Liver (tissue), 9 donors: ENCODE data around the gene PNMA8B. TPM values are rescaled to one million over a fixed set of nuclear protein-coding genes. Genes with fewer than 3 reads are reported as not detected.

Source experiments
- DNase-seq: peaks from one replicate; pipeline ENCODE4 v3.0.0-alpha.2; 2017; ENCODE audit warnings: low spot score
- H3K27ac ChIP-seq, 2 donors: one replicate each; pipeline ENCODE4 v1.7.0; 2013; ENCODE audit warnings: inconsistent platforms in 2 of 2, low read length in 2 of 2, control low read depth in 1 of 2, low read depth in 1 of 2, mild to moderate bottlenecking in 1 of 2
- H3K27me3 ChIP-seq, 4 donors: one replicate each; pipeline versions ENCODE4 v1.6.1 to v1.7.0; 2013; ENCODE audit warnings: low read length in 3 of 4, inconsistent platforms in 1 of 4, mild to moderate bottlenecking in 1 of 4, moderate library complexity in 1 of 4; ENCODE audit not compliant: control insufficient read depth in 4 of 4, insufficient read depth in 4 of 4
- H3K36me3 ChIP-seq, 4 donors: one replicate each; pipeline versions ENCODE4 v1.6.1 to v1.7.0; 2013; ENCODE audit warnings: low read length in 3 of 4, mild to moderate bottlenecking in 3 of 4, low read depth in 1 of 4, moderate library complexity in 1 of 4; ENCODE audit not compliant: control insufficient read depth in 4 of 4, insufficient read depth in 3 of 4
- H3K4me1 ChIP-seq, 4 donors: one replicate each; pipeline versions ENCODE4 v1.6.1 to v1.7.0; 2013; ENCODE audit warnings: low read length in 3 of 4, mild to moderate bottlenecking in 3 of 4, moderate library complexity in 1 of 4; ENCODE audit not compliant: control insufficient read depth in 4 of 4, insufficient read depth in 4 of 4
- H3K4me3 ChIP-seq, 3 donors: one replicate each; pipeline versions ENCODE4 v1.6.1 to v1.7.0; 2013; ENCODE audit warnings: low read length in 3 of 3, control low read depth in 1 of 3, low read depth in 1 of 3, mild to moderate bottlenecking in 1 of 3
- H3K9ac ChIP-seq, 2 donors: one replicate each; pipeline ENCODE4 v1.7.0; 2013; ENCODE audit warnings: low read length in 2 of 2, mild to moderate bottlenecking in 2 of 2, moderate library complexity in 2 of 2, control low read depth in 1 of 2, low read depth in 1 of 2
- H3K9me3 ChIP-seq, 4 donors: one replicate each; pipeline versions ENCODE4 v1.6.1 to v1.7.0; 2013; ENCODE audit warnings: low read length in 3 of 4; ENCODE audit not compliant: control insufficient read depth in 4 of 4
- FOXA1 ChIP-seq: IDR thresholded peaks from 2 replicates; pipeline ENCODE4 v1.6.1; 2016; ENCODE audit warnings: antibody characterized with exemption
- GABPA ChIP-seq, 2 donors: IDR thresholded peaks in 1 of 2; conservative IDR thresholded peaks in 1 of 2; 2 replicates each; pipeline ENCODE4 v1.6.1; 2016; ENCODE audit warnings: antibody characterized with exemption in 2 of 2, mild to moderate bottlenecking in 1 of 2, moderate library complexity in 1 of 2
- HNF4A ChIP-seq, 2 donors: conservative IDR thresholded peaks; 2 replicates each; pipeline ENCODE4 v1.6.1; 2016; ENCODE audit warnings: antibody characterized with exemption in 2 of 2, mild to moderate bottlenecking in 2 of 2
- HNF4G ChIP-seq: IDR thresholded peaks from 2 replicates; pipeline ENCODE4 v1.6.1; 2016; ENCODE audit warnings: antibody characterized with exemption
- JUND ChIP-seq, 2 donors: IDR thresholded peaks; 2 replicates each; pipeline ENCODE4 v1.6.1; 2016; ENCODE audit warnings: antibody characterized with exemption in 2 of 2
- NR2F2 ChIP-seq: IDR thresholded peaks from 2 replicates; pipeline ENCODE4 v1.6.1; 2016; ENCODE audit warnings: antibody characterized with exemption
- RAD21 ChIP-seq, 2 donors: IDR thresholded peaks; 2 replicates each; pipeline ENCODE4 v1.6.1; 2016; ENCODE audit warnings: antibody characterized with exemption in 2 of 2, mild to moderate bottlenecking in 2 of 2
- SP1 ChIP-seq: IDR thresholded peaks from 2 replicates; pipeline ENCODE4 v1.6.1; 2018; ENCODE audit warnings: antibody characterized with exemption, mild to moderate bottlenecking
- TAF1 ChIP-seq: conservative IDR thresholded peaks from 2 replicates; pipeline ENCODE4 v1.6.1; 2016; ENCODE audit warnings: antibody characterized with exemption, mild to moderate bottlenecking
- YY1 ChIP-seq: IDR thresholded peaks from 2 replicates; pipeline ENCODE4 v1.6.1; 2016; ENCODE audit warnings: antibody characterized with exemption, mild to moderate bottlenecking
- WGBS: extraction: QIAGEN DNeasy Blood & Tissue Kit; methylation state at CpG from one replicate; pipeline ENCODE4 v1.1.7; 2013; 5-methylcytosine and 5-hydroxymethylcytosine counted together
- polyA plus RNA-seq, 2 donors: library from polyadenylated mRNA; stranded (reverse) in 1 of 2; unstranded in 1 of 2; fragments of 200-250 nt in 1 of 2; fragments of >200 nt in 1 of 2; fragmentation: Nextera tagmentation in 1 of 2; extraction: Ambion mirVana in 1 of 2; gene quantifications; one replicate each; pipeline versions ENCODE4 v1.2.1 to v1.2.3, GENCODE V29; 2013 to 2015
- total RNA-seq, 2 donors: library from RNA; depleted of rRNA; stranded (reverse); fragments of >200 nt; gene quantifications; one replicate each; pipeline ENCODE4 v1.2.3, GENCODE V29; 2014
- TF ChIP-seq, protein P1 (sequence below): fragments of 150-350 bp; IDR thresholded peaks from 2 replicates; pipeline ENCODE4 v1.5.1; 2017; ENCODE audit warnings: improper control_type of control experiment, low read depth, low read length; ENCODE audit not compliant: missing input control
- TF ChIP-seq, protein P2 (sequence below): IDR thresholded peaks from 2 replicates; pipeline ENCODE4 v1.6.1; 2016; ENCODE audit warnings: antibody characterized with exemption, mild to moderate bottlenecking
- TF ChIP-seq, protein P3 (sequence below): IDR thresholded peaks from 2 replicates; pipeline ENCODE4 v1.6.1; 2016; ENCODE audit warnings: antibody characterized with exemption
- donor health status: healthy.
- donor health status: healthy.
- donor health status: healthy.
- donor health status: healthy.
- donor health status: healthy.

PNMA8B gene
- total and polyA plus RNA-seq, 4 donors = 0.15 to 0.59 (median 0.39) TPM

DNA sequence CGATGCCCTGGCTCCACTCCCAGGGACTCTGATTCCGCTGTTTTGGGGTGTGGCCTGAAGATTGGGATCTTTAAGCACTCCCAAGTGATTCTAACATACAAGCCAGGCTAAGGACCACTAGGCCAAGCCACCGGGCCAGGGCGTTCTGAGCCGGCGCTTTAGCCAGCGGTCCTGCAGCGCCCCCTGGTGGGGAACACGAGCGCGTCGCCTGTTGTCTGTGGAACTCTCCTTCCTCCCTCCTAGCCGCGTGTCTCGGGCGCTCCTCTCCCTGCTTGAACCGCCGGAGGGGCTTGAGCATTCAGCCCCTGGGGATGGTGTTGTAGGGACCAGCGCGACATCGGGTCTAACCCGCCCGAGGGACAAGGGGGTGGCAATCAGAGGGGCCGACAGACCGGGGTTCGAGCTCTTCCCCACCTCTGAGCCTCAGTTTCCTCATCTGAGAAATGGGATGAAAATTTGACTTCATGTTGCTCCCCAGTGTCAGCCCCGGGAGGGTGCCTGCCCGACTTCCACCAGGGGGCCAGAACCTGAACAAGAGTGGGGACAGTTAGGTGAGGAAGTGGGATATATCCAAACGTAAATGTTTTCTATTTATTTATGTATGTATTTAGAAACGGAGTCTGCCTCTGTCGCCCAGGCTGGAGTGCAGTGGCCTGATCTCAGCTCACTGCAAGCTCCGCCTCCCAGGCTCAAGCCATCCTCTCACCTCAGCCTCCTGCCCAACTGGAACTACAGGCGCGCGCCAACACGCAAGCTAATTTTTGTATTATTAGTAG lies 18.0 kb upstream of the PNMA8B start:
- H3K27me3 ChIP-seq = peaks cover 0 to 2% (median 0%) of the 10 kb centered on the region in 4 donors
- H3K4me1 ChIP-seq = peaks cover 0 to 5% (median 0%) of the 10 kb centered on the region in 4 donors
- no peak overlapping the region for H3K27ac ChIP-seq
- H3K9ac ChIP-seq = no peak overlapping the region
- TF ChIP-seq RAD21 (IDR thresholded peaks at IDR 0.05) (peak; percentile 68 to 82), TAF1 (no peak)
- TF ChIP-seq, protein P1, sequence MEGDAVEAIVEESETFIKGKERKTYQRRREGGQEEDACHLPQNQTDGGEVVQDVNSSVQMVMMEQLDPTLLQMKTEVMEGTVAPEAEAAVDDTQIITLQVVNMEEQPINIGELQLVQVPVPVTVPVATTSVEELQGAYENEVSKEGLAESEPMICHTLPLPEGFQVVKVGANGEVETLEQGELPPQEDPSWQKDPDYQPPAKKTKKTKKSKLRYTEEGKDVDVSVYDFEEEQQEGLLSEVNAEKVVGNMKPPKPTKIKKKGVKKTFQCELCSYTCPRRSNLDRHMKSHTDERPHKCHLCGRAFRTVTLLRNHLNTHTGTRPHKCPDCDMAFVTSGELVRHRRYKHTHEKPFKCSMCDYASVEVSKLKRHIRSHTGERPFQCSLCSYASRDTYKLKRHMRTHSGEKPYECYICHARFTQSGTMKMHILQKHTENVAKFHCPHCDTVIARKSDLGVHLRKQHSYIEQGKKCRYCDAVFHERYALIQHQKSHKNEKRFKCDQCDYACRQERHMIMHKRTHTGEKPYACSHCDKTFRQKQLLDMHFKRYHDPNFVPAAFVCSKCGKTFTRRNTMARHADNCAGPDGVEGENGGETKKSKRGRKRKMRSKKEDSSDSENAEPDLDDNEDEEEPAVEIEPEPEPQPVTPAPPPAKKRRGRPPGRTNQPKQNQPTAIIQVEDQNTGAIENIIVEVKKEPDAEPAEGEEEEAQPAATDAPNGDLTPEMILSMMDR = peak; percentile 87
- H3K9me3 ChIP-seq = peaks cover 0 to 4% (median 0%) of the 10 kb centered on the region in 4 donors
- H3K36me3 ChIP-seq = no peaks in the 10 kb centered on the region
- 25% methylated on average over 36 of the region's 36 CpGs for WGBS
- no peak overlapping the region for H3K4me3 ChIP-seq
- peak; percentile 86 for DNase-seq

DNA sequence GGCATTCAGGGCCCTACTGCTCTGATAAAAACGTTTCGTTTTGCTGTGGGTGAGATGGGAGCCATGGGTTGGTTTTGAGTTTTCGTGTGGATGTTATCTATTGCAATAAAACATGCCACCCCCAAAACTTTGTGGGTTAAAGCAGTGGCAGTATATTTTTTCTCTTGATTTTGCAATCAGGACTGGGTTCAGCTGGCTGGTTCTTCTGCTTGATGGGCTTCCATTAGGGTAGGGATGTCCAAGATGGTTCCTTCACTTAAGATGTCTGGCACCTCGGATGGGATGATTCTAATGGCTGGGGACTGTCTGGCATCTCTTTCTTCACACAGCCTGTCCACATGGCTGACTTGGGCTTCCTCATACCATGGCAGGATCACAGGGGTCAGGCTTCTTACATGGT lies 15.6 kb upstream of the PNMA8B start:
- Histone ChIP-seq H3K4me1 (peaks cover 0 to 5% (median 0%) of the 10 kb centered on the region in 4 donors), H3K9ac (no peak overlapping the region), H3K27me3 (peaks cover 0 to 2% (median 0%) of the 10 kb centered on the region in 4 donors), H3K4me3 (no peak overlapping the region), H3K27ac (no peak overlapping the region), H3K36me3 (no peaks in the 10 kb centered on the region), H3K9me3 (peaks cover 0 to 4% (median 0%) of the 10 kb centered on the region in 4 donors)
- TF ChIP-seq, protein P2, sequence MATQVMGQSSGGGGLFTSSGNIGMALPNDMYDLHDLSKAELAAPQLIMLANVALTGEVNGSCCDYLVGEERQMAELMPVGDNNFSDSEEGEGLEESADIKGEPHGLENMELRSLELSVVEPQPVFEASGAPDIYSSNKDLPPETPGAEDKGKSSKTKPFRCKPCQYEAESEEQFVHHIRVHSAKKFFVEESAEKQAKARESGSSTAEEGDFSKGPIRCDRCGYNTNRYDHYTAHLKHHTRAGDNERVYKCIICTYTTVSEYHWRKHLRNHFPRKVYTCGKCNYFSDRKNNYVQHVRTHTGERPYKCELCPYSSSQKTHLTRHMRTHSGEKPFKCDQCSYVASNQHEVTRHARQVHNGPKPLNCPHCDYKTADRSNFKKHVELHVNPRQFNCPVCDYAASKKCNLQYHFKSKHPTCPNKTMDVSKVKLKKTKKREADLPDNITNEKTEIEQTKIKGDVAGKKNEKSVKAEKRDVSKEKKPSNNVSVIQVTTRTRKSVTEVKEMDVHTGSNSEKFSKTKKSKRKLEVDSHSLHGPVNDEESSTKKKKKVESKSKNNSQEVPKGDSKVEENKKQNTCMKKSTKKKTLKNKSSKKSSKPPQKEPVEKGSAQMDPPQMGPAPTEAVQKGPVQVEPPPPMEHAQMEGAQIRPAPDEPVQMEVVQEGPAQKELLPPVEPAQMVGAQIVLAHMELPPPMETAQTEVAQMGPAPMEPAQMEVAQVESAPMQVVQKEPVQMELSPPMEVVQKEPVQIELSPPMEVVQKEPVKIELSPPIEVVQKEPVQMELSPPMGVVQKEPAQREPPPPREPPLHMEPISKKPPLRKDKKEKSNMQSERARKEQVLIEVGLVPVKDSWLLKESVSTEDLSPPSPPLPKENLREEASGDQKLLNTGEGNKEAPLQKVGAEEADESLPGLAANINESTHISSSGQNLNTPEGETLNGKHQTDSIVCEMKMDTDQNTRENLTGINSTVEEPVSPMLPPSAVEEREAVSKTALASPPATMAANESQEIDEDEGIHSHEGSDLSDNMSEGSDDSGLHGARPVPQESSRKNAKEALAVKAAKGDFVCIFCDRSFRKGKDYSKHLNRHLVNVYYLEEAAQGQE = no peak
- TF ChIP-seq SP1 (no peak), RAD21 (IDR thresholded peaks at IDR 0.05) (no peak), HNF4A (conservative IDR thresholded peaks at IDR 0.05) (no peak), GABPA (IDR thresholded peaks at IDR 0.05 in 1 of 2, conservative IDR thresholded peaks at IDR 0.05 in 1 of 2) (no peak), YY1 (no peak), JUND (IDR thresholded peaks at IDR 0.05) (no peak), FOXA1 (no peak), NR2F2 (no peak), HNF4G (no peak)
- TF ChIP-seq, protein P3, sequence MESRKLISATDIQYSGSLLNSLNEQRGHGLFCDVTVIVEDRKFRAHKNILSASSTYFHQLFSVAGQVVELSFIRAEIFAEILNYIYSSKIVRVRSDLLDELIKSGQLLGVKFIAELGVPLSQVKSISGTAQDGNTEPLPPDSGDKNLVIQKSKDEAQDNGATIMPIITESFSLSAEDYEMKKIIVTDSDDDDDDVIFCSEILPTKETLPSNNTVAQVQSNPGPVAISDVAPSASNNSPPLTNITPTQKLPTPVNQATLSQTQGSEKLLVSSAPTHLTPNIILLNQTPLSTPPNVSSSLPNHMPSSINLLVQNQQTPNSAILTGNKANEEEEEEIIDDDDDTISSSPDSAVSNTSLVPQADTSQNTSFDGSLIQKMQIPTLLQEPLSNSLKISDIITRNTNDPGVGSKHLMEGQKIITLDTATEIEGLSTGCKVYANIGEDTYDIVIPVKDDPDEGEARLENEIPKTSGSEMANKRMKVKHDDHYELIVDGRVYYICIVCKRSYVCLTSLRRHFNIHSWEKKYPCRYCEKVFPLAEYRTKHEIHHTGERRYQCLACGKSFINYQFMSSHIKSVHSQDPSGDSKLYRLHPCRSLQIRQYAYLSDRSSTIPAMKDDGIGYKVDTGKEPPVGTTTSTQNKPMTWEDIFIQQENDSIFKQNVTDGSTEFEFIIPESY = no peak
- no peak for DNase-seq
- WGBS = 78% methylated on average over 4 of the region's 4 CpGs
